K562 (cell line): ENCODE results near the gene MS4A6E. TPM values are rescaled to one million over a fixed set of nuclear protein-coding genes. Genes with fewer than 3 reads are reported as not detected.

Source experiments
- ATAC-seq: fragments of 200-7000 bp; cut with Tn5 transposase; 3 replicates; pipeline ENCODE4 v1.9.1; 2020; ENCODE audit warnings: moderate library complexity
- BruUV-seq: library from RNA; stranded (reverse); fragments of 400-500 nt; replicated peaks from 2 replicates; lab custom pipeline; 2021; lab: Mats Ljungman, UMichigan
- CTCF ChIA-PET: fragments of 300-600 bp; formaldehyde crosslinking; extraction: SDS; loops from one replicate; lab custom pipeline; 2021; ENCODE audit warnings: low intra/inter-chr PET ratio; lab: Yijun Ruan, JAX
- POLR2A ChIA-PET: fragments of 300-600, 350-650 bp; sonication (Branson Sonifier 250); formaldehyde crosslinking; extraction: SDS; loops from one replicate; lab custom pipeline; 2021; ENCODE audit warnings: antibody characterized with exemption, inconsistent platforms; lab: Yijun Ruan, JAX
- DNase-seq, 4 experiments: peaks; one replicate each; pipeline versions ENCODE4 v3.0.0 to v3.0.0-alpha.2; 2011 to 2018; ENCODE audit warnings: low spot score in 3 of 4, mixed read lengths in 3 of 4; ENCODE audit errors: extremely low read depth in 1 of 4
- FAIRE-seq: peaks from 2 replicates; lab custom pipeline; 2011; peaks lifted over from hg19 to GRCh38; lab: Jason Lieb, UNC
- H2AFZ ChIP-seq: 2 replicates; pipeline ENCODE4 v1.6.0; 2011; ENCODE audit warnings: low read depth, low read length, control low read depth, inconsistent platforms
- H3K27ac ChIP-seq: fragments of 200-600 bp; 3 replicates; pipeline ENCODE4 v1.8.0; 2011; ENCODE audit warnings: low read depth, mild to moderate bottlenecking, control low read depth, inconsistent platforms, low read length, moderate library complexity, mixed read lengths; ENCODE audit errors: extremely low read depth
- H3K27me3 ChIP-seq, 2 experiments: fragments of 300-600 bp in 1 of 2; 2 replicates in 1 of 2; 3 replicates in 1 of 2; pipeline versions ENCODE4 v1.6.0 to v1.8.0; 2011; ENCODE audit warnings: inconsistent platforms in 2 of 2, low read length in 2 of 2, mild to moderate bottlenecking in 1 of 2, mixed read lengths in 1 of 2, moderate library complexity in 1 of 2; ENCODE audit not compliant: control insufficient read depth in 2 of 2, insufficient read depth in 2 of 2
- H3K36me3 ChIP-seq: fragments of 300-600 bp; 3 replicates; pipeline ENCODE4 v1.8.0; 2011; ENCODE audit warnings: mild to moderate bottlenecking, low read length, inconsistent platforms; ENCODE audit not compliant: control insufficient read depth, insufficient read depth
- H3K4me1 ChIP-seq, 2 experiments: fragments of 200-600 bp in 1 of 2; replicated peaks in 1 of 2; 2 replicates in 1 of 2; 3 replicates in 1 of 2; pipeline versions ENCODE4 v1.5.1 to v1.8.0; 2011; ENCODE audit warnings: inconsistent platforms in 2 of 2, low read length in 2 of 2, mild to moderate bottlenecking in 1 of 2, mixed read lengths in 1 of 2, moderate library complexity in 1 of 2; ENCODE audit not compliant: control insufficient read depth in 2 of 2, insufficient read depth in 2 of 2
- H3K4me2 ChIP-seq: 2 replicates; pipeline ENCODE4 v1.6.1; 2011; ENCODE audit warnings: low read length, control low read depth, inconsistent platforms, mixed read lengths; ENCODE audit not compliant: insufficient read depth
- H3K4me3 ChIP-seq: fragments of 200-600 bp; sonication (generic), shearing (Covaris generic); 2 replicates; pipeline ENCODE4 v1.5.1; 2016; ENCODE audit warnings: control low read depth, inconsistent platforms
- H3K79me2 ChIP-seq: fragments of 200-600 bp; 3 replicates; pipeline ENCODE4 v1.8.0; 2011; ENCODE audit warnings: low read length, inconsistent platforms; ENCODE audit not compliant: control insufficient read depth, insufficient read depth
- H3K9ac ChIP-seq, 2 experiments: 2 replicates each; pipeline versions ENCODE4 v1.6.0 to v1.6.1; 2011; ENCODE audit warnings: low read depth in 2 of 2, low read length in 2 of 2, control low read depth in 1 of 2, inconsistent platforms in 1 of 2, mild to moderate bottlenecking in 1 of 2, mixed read lengths in 1 of 2; ENCODE audit not compliant: insufficient read depth in 1 of 2
- H3K9me1 ChIP-seq: one replicate; pipeline ENCODE4 v1.6.0; 2011; ENCODE audit warnings: inconsistent platforms, mild to moderate bottlenecking, low read length, moderate library complexity; ENCODE audit not compliant: control insufficient read depth, insufficient read depth
- H3K9me3 ChIP-seq: replicated peaks from 2 replicates; pipeline ENCODE4 v1.5.1; 2011; ENCODE audit warnings: low read depth, low read length, inconsistent platforms; ENCODE audit not compliant: control insufficient read depth, insufficient read depth
- H4K20me1 ChIP-seq: replicated peaks from 2 replicates; pipeline ENCODE4 v1.6.1; 2011; ENCODE audit warnings: low read length, inconsistent platforms, mixed read lengths; ENCODE audit not compliant: control insufficient read depth, insufficient read depth
- CREB1 ChIP-seq, 2 experiments: sonication (generic) in 1 of 2; formaldehyde crosslinking in 1 of 2; IDR thresholded peaks; 2 replicates each; pipeline versions ENCODE4 v1.6.1 to v1.8.0; 2012 to 2022; ENCODE audit warnings: inconsistent platforms in 1 of 2, mild to moderate bottlenecking in 1 of 2, missing genetic modification reagents in 1 of 2, moderate library complexity in 1 of 2
- HDAC3 ChIP-seq: fragments of 450-650 bp; IDR thresholded peaks from 2 replicates; pipeline ENCODE4 v1.6.1; 2018; ENCODE audit warnings: borderline replicate concordance, mild to moderate bottlenecking, moderate library complexity; ENCODE audit not compliant: partially characterized antibody
- NKRF ChIP-seq: fragments of 450-650 bp; IDR thresholded peaks from 2 replicates; pipeline ENCODE4 v1.6.1; 2016; ENCODE audit warnings: borderline replicate concordance
- ZNF407 ChIP-seq: fragments of 450-650 bp; IDR thresholded peaks from 2 replicates; pipeline ENCODE4 v1.6.1; 2016; ENCODE audit warnings: low read depth
- WGBS: fragments of 100-300 bp; shearing (Covaris generic); methylation state at CpG from one replicate; pipeline ENCODE4 v1.1.6; 2016; ENCODE audit warnings: low coverage, mixed read lengths; ENCODE audit not compliant: insufficient coverage; ENCODE audit errors: missing lambda C conversion rate; 5-methylcytosine and 5-hydroxymethylcytosine counted together
- in situ Hi-C: fragments of 300-500 bp; cut with MboI; formaldehyde crosslinking; loops from 4 replicates; pipeline ENCODE4 v1.15.0; 2018; ENCODE audit warnings: inconsistent platforms, mixed read lengths
- intact Hi-C: fragments of 100-400 bp; cut with micrococcal nuclease; formaldehyde crosslinking; loops from 2 replicates; pipeline ENCODE4 v1.14.2; 2022
- polyA plus RNA-seq, 8 experiments: library from polyadenylated mRNA; depleted of rRNA in 4 of 8; stranded (reverse) in 5 of 8; unstranded in 3 of 8; fragments of >200 nt; fragmentation: Nextera tagmentation in 2 of 8; fragmentation: Illumina TruSeq in 1 of 8; extraction: Ambion mirVana in 2 of 8; extraction: Trizol in 1 of 8; gene quantifications; 2 replicates each; pipeline versions ENCODE4 v1.2.1 to v1.2.3, GENCODE V29; 2011 to 2014; ENCODE audit warnings: inconsistent platforms in 1 of 8, missing spikeins in 1 of 8
- total RNA-seq, 7 experiments: library from RNA; depleted of rRNA in 6 of 7; stranded (reverse); fragments of >200 nt in 6 of 7; fragmentation: Illumina TruSeq in 2 of 7; extraction: Trizol in 2 of 7; gene quantifications; 2 replicates each; pipeline versions ENCODE4 v1.2.1 to v1.2.3, GENCODE V29; 2011 to 2021; ENCODE audit warnings: low replicate concordance in 1 of 7

Gene MS4A6E
- total and polyA plus RNA-seq, 9 of the 15 experiments (the other 6 are each of a cell fraction or from before 2014, with no cell fraction given) = 0.13 to 0.15 TPM; not detected in 7

- H3K4me3 ChIP-seq = no peak overlapping the region
- in situ Hi-C loops = no loop called here
- no TSS peak for BruUV-seq
- H3K36me3 ChIP-seq = no peaks in the 10 kb centered on the region
- no peak for TF ChIP-seq ZNF407
- TF ChIP-seq CREB1 (IDR thresholded peaks at IDR 0.05) = no peak
- TF ChIP-seq CREB1 (CRISPR knock-in tag; IDR thresholded peaks at IDR 0.05) = no peak
- no peak for TF ChIP-seq NKRF
- TF ChIP-seq HDAC3 = no peak
- TF ChIP-seq, all 486 proteins: peak for 0
- ChIA-PET CTCF (no interaction called here), POLR2A (no interaction called here)
- Histone ChIP-seq H3K4me1 (no peaks in the 10 kb centered on the region; a peak in 1 of 5 replicates), H3K9ac (no peak overlapping the region), H3K4me2 (no peak overlapping the region), H3K27me3 (no peaks in the 10 kb centered on the region), H2AFZ (no peak overlapping the region), H3K9me3 (no peaks in the 10 kb centered on the region), H3K9me1 (no peaks in the 10 kb centered on the region), H4K20me1 (no peaks in the 10 kb centered on the region), H3K79me2 (no peaks in the 10 kb centered on the region), H3K27ac (no peak overlapping the region)
- no peak for DNase-seq
- WGBS = 0% methylated on average over 2 of the region's 2 CpGs
- ATAC-seq = no peak
- intact Hi-C loops = no loop called here
- FAIRE-seq = no peak
These were observed 45.6 kb upstream of the MS4A6E start for GRCh38 chr11:60281485-60281884.
